CD4-positive, alpha-beta T cell treated with Interleukin-10 for 1 hour (primary cell): ENCODE data around the gene ALKBH2.
"Not testable (repeated sequence)": the region's sequence is repeated elsewhere in the genome, so short reads cannot be mapped to it uniquely, and the experiment has no call there.

Experiments
- DNase-seq: peaks from one replicate; pipeline ENCODE4 v3.0.0-alpha.2; 2020

ALKBH2 gene

GRCh38 chr12:109065154-109065852 is 28.0 kb downstream of the ALKBH2 start:
- DNase-seq: no peak

- DNase-seq: no peak
Measured at GRCh38 chr12:109064143-109064542, 29.1 kb downstream of the ALKBH2 start.

GRCh38 chr12:109058773-109059172 is 34.5 kb downstream of the ALKBH2 start:
- no peak for DNase-seq

GRCh38 chr12:109057376-109057775 is 35.9 kb downstream of the ALKBH2 start:
- DNase-seq: no peak

- DNase-seq: no peak
Measured at GRCh38 chr12:109056891-109057290, 36.4 kb downstream of the ALKBH2 start.

- DNase-seq: no peak
Measured at GRCh38 chr12:109054520-109054919, 38.8 kb downstream of the ALKBH2 start.

- not testable (repeated sequence) for DNase-seq
Measured at GRCh38 chr12:109054124-109054513, 39.2 kb downstream of the ALKBH2 start.

GRCh38 chr12:109053382-109054123 is 39.7 kb downstream of the ALKBH2 start:
- DNase-seq: peak; percentile 74

GRCh38 chr12:109052414-109053323 is 40.6 kb downstream of the ALKBH2 start, which contains the start of gene USP30:
Gene USP30 (plus strand): TSS chr12:109052576. CDS start chr12:109052679, 103 bp downstream.
- DNase-seq: peak; percentile 88

- DNase-seq: no peak
Measured at GRCh38 chr12:109052097-109052413, 41.2 kb downstream of the ALKBH2 start.

- not testable (repeated sequence) for DNase-seq
Measured at GRCh38 chr12:109049794-109050193, 43.5 kb downstream of the ALKBH2 start.

GRCh38 chr12:109048706-109049105 is 44.6 kb downstream of the ALKBH2 start:
- DNase-seq: not testable (repeated sequence)

GRCh38 chr12:109047081-109047805 is 46.0 kb downstream of the ALKBH2 start:
- DNase-seq: no peak

GRCh38 chr12:109044241-109044640 is 49.0 kb downstream of the ALKBH2 start:
- no peak for DNase-seq
